Loucy (cell line): ENCODE measurements around the gene COL5A1.

ENCODE experiments used
- CTCF ChIP-seq: fragments of 200-600 bp; sonication (generic); conservative IDR thresholded peaks from 2 replicates; pipeline ENCODE4 v1.5.1; 2014; ENCODE audit warnings: mild to moderate bottlenecking, antibody characterized with exemption, low read length
- EZH2phosphoT487 ChIP-seq: fragments of 200-600 bp; IDR thresholded peaks from 2 replicates; pipeline ENCODE4 v1.6.1; 2018; ENCODE audit warnings: antibody characterized with exemption, mild to moderate bottlenecking, moderate library complexity, borderline replicate concordance

DNA sequence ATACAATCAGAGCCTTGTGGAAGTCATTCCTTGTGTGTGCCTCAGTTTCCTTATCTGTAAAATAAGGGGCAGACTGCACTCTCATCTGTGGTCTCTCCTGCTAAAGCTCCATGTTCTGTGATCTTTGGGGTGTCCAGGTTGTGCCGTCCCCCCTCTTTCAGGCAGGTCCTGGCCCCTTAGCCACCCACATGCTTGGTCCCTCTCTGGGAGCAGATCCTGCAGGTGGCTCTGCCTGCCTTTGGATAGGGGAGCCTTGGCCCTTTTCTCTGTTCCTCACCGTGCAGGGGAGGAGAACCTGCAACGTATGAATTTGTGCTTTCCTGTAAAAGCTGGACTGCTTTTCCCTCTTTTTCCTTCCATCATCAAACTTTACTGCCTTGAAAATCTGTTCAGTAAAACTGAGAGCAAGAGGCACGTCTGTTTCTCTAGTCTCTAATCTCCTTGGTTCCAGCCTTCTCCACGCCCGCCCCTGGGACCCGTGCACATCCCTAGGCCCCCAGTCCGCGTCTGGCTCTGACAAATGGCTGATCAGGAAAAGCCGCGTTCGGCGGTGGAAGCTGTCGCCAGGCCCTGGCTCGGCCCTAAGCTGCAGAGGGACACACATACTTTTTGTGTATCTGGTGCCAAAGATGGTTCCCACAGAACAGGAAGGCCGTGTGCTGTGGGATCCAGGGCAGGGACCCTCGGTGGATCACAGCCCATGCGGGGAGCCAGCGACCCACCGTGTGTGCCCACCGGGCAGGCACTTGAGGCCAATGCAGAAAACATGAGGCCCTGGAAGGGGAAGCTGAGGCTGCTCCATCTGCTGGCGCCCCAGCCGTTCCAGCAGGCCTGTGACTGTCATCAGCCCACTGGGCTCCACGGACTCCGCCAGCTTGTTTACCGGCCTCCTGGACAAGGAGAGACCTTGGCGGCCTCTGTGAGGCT lies 43.4 kb upstream of the COL5A1 start:
- TF ChIP-seq CTCF (no peak), EZH2phosphoT487 (no peak)
